ENCODE data around the gene TMEM145. TPM values are rescaled to one million over a fixed set of nuclear protein-coding genes. Genes with fewer than 3 reads are reported as not detected.

The TMEM145 gene
- total and polyA plus RNA-seq, 9 of the 15 experiments (the other 6 are each of a cell fraction or from before 2014, with no cell fraction given): 0.80 to 5.5 (median 1.9) TPM; not detected in 3

DNA sequence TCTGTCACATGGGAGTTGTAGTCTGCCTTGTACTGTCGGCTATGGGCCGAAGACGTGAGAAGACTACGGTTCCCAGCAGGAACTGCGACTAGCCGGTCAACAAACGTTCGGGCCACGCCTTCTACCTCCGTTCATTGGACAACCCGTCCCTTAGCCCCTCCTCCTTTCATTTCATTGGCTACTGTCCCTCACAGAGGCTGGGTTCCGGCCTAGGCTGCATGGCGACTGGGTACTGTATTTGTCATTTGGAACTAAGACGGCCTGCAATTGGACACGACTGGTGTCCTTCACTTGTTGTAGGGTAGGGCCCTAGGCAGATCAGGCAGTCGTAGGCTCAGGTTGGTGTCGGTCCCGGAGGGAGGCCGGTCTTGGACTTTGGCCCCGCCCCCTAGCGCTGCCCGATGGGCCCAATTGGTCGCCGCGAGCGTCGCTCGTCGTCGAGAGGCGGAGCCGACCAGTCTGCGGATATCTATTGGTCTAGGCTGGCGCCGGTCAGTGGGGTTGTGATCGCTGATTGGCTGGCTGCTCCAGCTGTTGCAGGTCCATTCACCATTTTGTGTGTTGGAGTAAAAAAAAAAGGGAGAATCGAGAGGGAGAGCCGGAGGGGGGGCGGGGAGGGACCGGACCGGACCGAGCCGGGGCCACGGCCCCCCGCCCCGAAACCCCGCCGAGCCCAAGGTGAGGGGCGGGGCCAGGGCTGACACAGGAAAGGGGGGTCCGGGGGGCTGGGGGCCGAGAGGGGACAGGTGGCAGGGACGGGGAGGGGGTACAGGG lies 44.2 kb upstream of the TMEM145 start, which contains the start of gene CIC (continued):
- TF ChIP-seq, protein P1, sequence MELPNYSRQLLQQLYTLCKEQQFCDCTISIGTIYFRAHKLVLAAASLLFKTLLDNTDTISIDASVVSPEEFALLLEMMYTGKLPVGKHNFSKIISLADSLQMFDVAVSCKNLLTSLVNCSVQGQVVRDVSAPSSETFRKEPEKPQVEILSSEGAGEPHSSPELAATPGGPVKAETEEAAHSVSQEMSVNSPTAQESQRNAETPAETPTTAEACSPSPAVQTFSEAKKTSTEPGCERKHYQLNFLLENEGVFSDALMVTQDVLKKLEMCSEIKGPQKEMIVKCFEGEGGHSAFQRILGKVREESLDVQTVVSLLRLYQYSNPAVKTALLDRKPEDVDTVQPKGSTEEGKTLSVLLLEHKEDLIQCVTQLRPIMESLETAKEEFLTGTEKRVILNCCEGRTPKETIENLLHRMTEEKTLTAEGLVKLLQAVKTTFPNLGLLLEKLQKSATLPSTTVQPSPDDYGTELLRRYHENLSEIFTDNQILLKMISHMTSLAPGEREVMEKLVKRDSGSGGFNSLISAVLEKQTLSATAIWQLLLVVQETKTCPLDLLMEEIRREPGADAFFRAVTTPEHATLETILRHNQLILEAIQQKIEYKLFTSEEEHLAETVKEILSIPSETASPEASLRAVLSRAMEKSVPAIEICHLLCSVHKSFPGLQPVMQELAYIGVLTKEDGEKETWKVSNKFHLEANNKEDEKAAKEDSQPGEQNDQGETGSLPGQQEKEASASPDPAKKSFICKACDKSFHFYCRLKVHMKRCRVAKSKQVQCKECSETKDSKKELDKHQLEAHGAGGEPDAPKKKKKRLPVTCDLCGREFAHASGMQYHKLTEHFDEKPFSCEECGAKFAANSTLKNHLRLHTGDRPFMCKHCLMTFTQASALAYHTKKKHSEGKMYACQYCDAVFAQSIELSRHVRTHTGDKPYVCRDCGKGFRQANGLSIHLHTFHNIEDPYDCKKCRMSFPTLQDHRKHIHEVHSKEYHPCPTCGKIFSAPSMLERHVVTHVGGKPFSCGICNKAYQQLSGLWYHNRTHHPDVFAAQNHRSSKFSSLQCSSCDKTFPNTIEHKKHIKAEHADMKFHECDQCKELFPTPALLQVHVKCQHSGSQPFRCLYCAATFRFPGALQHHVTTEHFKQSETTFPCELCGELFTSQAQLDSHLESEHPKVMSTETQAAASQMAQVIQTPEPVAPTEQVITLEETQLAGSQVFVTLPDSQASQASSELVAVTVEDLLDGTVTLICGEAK (IDR thresholded peaks at IDR 0.05): peak; percentile 92
- TF ChIP-seq, protein P1 (CRISPR knock-in tag; IDR thresholded peaks at IDR 0.05): no peak
- TF ChIP-seq, protein P2, sequence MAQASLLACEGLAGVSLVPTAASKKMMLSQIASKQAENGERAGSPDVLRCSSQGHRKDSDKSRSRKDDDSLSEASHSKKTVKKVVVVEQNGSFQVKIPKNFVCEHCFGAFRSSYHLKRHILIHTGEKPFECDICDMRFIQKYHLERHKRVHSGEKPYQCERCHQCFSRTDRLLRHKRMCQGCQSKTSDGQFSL (CRISPR knock-in tag; IDR thresholded peaks at IDR 0.05): no peak
- TF ChIP-seq, protein P2 (tag; IDR thresholded peaks at IDR 0.05): peak in 1 of 2 experiments; percentile 50; a peak in 1 of 4 replicates
- peak; percentile 99 for TF ChIP-seq NEUROD1 (IDR thresholded peaks at IDR 0.05; ENCODE audit: borderline replicate concordance, low read depth, low read length, partially characterized antibody)
- TF ChIP-seq PCBP1 (IDR thresholded peaks at IDR 0.05; ENCODE audit: low read depth, low read length, poor library complexity, severe bottlenecking): peak; percentile 61
- TF ChIP-seq, protein P3, sequence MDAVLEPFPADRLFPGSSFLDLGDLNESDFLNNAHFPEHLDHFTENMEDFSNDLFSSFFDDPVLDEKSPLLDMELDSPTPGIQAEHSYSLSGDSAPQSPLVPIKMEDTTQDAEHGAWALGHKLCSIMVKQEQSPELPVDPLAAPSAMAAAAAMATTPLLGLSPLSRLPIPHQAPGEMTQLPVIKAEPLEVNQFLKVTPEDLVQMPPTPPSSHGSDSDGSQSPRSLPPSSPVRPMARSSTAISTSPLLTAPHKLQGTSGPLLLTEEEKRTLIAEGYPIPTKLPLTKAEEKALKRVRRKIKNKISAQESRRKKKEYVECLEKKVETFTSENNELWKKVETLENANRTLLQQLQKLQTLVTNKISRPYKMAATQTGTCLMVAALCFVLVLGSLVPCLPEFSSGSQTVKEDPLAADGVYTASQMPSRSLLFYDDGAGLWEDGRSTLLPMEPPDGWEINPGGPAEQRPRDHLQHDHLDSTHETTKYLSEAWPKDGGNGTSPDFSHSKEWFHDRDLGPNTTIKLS (IDR thresholded peaks at IDR 0.05; ENCODE audit: borderline replicate concordance, low read depth): peak; percentile 95
- TF ChIP-seq, protein P4, sequence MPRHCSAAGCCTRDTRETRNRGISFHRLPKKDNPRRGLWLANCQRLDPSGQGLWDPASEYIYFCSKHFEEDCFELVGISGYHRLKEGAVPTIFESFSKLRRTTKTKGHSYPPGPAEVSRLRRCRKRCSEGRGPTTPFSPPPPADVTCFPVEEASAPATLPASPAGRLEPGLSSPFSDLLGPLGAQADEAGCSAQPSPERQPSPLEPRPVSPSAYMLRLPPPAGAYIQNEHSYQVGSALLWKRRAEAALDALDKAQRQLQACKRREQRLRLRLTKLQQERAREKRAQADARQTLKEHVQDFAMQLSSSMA (CRISPR knock-in tag; IDR thresholded peaks at IDR 0.05): no peak
- TF ChIP-seq CBX1 (IDR thresholded peaks at IDR 0.05; ENCODE audit: low read depth): no peak
- TF ChIP-seq POLR2B (IDR thresholded peaks at IDR 0.05; ENCODE audit: low read depth, partially characterized antibody): no peak
- peak; percentile 90 for TF ChIP-seq CHD2 (IDR thresholded peaks at IDR 0.05; ENCODE audit: low read depth, low read length)

Measured in K562 (cell line).